ENCODE results near the gene PHF21A. TPM values are rescaled to one million over a fixed set of nuclear protein-coding genes. Genes with fewer than 3 reads are reported as not detected.

The PHF21A gene
- total RNA-seq, 1 donor from 2014 or later = 44.1 TPM

DNA sequence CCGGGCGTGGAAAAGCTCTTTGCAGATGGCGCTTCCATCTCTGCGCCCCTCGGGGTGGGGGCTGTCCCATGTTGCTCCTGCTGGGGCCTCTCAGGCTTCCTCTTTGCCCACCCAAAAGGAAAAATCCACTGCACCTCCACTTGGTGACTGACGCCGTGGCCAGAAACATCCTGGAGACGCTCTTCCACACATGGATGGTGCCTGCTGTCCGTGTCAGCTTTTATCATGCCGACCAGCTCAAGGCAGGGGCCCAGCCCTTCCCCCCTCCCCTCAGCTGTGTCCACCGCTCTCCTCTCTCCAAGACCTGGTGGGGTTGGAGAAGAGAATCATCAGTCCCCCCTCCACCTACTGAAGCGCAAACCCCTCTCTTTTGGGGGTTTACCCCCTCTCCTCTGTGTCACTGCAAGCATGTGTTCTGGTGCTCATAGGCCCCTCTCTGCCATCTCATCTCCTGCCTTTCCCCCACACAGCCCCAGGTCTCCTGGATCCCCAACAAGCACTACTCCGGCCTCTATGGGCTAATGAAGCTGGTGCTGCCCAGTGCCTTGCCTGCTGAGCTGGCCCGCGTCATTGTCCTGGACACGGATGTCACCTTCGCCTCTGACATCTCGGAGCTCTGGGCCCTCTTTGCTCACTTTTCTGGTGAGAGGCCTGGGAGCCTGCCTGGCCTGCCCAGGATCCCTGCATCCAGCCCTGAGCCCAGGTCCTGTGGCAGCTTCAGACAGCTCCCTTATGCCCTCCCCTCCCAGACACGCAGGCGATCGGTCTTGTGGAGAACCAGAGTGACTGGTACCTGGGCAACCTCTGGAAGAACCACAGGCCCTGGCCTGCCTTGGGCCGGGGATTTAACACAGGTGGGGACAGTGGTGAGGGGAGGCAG, 197.0 kb downstream of the PHF21A start:
- intact Hi-C loops (cut with micrococcal nuclease) = no loop called here

GRCh38 chr11:45922425-45923082, 198.7 kb downstream of the PHF21A start, which contains the start of gene LARGE2:
TSS of gene LARGE2 (plus strand) at chr11:45922656. CDS start at chr11:45922883, 227 bp downstream.
- intact Hi-C loops (cut with micrococcal nuclease) = no loop called here

DNA sequence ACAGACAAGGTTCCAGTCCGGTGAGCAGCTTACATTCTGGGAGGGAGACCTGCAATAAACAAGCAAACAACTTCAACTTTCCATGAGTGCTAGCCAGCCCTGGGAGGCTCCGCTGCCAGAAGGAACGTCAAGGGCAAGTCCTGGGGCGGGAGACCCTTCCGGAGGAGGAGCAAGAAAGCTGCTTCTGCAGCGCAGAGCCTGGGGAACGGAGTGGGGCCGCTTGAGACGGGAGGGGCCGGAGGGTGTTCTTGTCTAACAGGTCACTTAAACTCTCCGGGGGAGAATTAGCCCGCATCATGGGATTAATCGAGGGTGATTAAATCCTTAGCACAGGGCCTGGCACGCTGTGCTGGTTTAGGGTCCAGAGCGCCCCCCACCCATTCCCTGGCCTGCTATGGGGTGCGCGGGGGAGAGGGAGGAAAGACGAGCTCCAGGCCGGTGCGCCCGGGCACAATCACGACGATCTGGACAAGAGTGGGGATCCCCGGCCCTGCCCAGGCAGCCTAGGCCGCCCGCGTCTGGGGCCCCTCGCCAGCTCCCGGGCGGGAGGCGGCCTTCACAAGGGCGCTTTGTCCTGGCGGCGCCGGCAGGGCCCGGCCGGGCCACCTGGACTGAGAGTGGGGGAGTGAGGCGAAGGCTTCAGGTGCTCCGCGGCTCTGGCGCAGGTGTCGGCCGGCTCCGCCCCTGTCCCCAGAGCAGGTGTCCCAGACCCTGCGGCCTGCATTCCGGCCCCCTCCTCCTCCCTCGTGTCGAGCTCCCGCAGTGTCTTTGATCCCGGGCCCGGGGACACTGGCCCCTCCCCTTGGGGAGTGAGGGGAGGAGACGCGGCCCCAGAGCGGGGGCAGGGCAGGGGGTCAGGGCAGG, 199.5 kb downstream of the PHF21A start:
- intact Hi-C loops (cut with micrococcal nuclease) = no loop called here

GRCh38 chr11:45920531-45921477, 200.4 kb downstream of the PHF21A start:
- intact Hi-C loops (cut with micrococcal nuclease) = no loop called here

- intact Hi-C loops (cut with micrococcal nuclease) = loop anchor here (2.0 to 5.0 kb wide), 5 partner anchors 193 to 1722 kb away; partner anchors contain the start of genes CKAP5, MTCH2 and PRDM11
Observed at GRCh38 chr11:45919806-45920530, 201.3 kb downstream of the PHF21A start.

DNA sequence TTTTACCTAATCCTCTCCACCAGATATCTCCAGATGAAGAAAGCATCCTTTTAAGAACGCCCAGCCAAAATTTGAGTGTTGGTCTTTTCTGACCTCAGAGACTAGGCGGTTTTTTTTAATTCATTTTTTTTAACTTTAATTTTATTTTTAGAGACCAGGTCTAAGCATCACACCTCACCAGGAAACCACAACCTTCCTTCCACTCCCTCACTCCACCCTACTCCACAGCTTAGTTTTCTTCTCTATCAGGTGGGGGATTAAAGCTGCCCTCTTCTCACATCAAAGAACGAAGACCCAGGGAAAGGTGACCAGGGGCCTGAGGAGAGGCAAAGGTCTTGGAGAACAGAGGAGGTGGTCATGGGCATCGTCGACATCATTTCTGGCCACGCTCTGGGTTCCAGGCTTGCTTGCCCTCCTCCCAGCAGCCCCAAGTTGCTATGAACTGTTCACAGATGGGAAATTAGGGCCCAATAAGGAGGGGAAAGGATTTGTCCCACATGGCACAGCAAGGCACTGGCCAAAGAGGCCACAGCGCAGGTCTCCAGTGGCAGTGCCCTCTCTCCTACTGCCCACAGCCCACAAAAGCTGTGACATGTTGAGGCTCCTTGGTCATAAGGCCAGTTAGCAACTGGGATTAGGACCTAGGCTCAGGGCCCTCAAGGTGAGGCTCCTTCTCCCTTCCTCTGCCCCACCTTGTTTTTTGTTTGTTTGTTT, 202.1 kb downstream of the PHF21A start:
- intact Hi-C loops (cut with micrococcal nuclease) = loop anchor here (1.0 to 5.0 kb wide), 18 partner anchors 20 to 1723 kb away; partner anchors contain the start of genes ARHGAP1, CKAP5, CRY2 and DDB2

DNA sequence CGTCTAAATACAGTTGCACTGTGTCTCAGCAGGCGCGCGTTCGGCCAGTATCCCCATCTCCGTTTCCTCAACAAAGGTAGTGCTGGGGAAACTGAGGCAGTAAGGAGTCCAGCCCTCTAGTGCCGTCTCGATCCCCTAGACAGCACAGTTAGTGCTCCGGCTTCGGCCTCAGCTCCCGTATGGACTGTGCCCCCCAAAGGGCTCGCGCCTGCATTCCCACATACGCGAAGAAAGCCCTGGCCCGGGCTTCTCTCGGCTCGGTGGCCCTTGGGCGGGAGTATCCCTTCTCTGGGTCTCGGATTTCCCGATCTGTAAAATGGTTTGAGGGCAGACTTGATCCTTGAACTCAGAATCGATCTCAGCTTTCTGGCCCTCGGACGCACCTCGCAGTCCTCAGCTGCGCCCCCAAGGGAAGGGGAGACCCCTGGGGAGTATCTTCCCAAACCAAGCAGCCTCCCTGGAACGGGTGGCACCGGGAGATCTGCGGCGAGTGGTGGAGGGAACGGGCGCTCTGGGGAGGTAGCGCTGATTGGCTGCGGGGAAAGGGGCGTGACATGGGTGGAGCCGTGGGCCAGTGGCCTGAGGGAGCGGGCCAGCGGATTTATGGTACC, 202.8 kb downstream of the PHF21A start:
- intact Hi-C loops (cut with micrococcal nuclease) = loop anchor here (1.0 to 5.0 kb wide), 18 partner anchors 19 to 1724 kb away; partner anchors contain the start of genes ARHGAP1, CKAP5, CRY2 and DDB2

- intact Hi-C loops (cut with micrococcal nuclease) = loop anchor here (1.0 to 5.0 kb wide), 19 partner anchors 18 to 1725 kb away; partner anchors contain the start of genes ARHGAP1, CKAP5, CRY2 and DDB2
Observed at GRCh38 chr11:45917623-45918330, 203.5 kb downstream of the PHF21A start, which contains the start of gene PEX16. TSS of gene PEX16 (minus strand) at chr11:45917877. CDS start at chr11:45917811, 66 bp downstream.

DNA sequence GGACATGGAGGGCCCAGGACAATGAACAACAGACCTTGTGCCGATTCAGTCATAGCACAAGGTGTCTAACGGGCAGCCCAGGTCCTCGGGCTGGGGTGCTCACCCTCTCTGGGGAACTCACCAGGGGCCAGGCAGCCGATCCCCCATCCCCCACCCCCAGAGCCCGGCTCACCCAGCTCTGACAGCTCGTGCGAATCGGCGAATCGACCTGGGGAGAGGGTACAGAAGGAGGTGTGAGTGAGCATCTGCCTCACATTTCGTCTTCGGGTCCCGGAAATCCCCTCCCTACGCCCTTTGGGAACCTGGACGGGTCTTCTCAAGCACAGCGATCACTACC, 204.0 kb downstream of the PHF21A start:
- intact Hi-C loops (cut with micrococcal nuclease) = loop anchor here (2.0 to 5.0 kb wide), 5 partner anchors 320 to 1725 kb away; partner anchors contain the start of genes CKAP5, DGKZ, MTCH2 and PRDM11

- intact Hi-C loops (cut with micrococcal nuclease) = loop anchor here (5.0 kb wide), 4 partner anchors 322 to 1727 kb away; partner anchors contain the start of genes CKAP5, MTCH2 and PRDM11
Observed at GRCh38 chr11:45915446-45915845, 205.8 kb downstream of the PHF21A start.

DNA sequence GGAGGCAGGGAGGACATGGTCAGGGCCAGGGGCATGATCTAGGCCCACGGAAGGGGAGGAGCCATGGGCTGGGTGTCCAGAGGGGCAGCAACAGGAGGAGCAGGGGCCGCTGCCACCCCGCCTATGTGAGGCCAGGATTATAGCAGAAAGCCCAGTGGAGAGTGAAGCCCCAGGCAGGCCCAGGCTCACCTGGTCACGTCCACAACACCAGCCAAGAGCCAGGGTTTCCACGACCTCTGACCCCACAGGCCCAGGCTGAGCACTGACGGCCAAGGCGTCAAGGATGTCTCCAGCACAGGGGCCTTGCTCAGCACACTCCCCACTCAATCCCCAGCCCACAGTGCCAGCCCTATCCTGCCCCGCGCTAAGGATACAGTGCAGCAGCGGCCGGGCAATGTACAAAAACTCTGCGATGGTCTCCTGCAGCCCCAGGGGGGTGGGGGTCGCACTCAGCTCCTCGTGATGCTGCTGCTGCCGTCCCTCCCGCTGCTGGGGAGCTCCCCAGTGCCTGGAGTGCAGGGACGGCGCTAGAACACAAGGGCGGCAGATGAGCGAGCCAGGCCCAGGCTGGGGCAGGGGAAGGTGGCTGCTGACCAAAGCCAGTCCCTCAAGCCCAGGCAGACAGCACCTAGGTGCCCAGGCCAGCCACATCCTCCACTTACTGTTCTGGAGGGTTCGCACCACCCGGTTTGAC, 207.2 kb downstream of the PHF21A start:
- intact Hi-C loops (cut with micrococcal nuclease) = no loop called here

DNA sequence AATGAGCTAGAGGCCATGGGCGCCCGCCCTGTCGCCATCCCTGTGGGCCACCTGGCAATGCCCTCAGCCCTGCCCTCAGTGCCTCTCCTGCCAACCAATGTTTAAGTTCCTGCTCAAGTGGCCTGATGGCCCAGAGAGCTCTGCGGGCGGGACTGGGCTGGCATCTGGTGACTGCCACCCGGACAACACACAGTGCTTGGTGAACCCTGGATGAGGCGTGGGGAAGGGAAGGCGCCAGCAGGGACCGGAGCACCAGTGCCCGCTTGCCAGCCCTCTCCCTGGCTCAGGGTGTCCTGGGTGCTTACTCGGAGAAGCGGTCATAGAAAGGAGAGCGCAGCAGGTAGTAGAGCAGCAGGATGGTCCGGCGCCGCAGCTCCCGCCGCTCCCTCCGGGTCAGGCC, 207.7 kb downstream of the PHF21A start:
- intact Hi-C loops (cut with micrococcal nuclease) = no loop called here

DNA sequence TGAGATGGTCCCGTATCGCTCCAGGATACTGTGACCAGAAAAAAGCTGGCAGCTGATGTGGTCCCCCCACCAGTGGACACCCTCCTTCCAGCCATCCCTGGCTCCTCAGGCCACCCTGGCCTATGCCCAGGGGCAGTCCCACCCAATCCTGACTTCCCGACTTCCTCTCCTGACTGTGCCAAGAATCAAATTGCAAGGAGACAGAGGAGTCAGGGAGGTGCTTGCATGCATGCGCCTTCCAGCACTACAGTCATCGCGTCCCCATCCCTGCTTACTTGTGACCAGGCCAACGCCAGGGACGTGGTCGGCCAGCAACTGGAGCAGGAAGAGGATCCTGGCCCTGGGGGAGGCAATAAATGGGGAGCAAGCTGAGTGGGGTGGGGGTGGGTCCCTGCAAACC, 210.6 kb downstream of the PHF21A start:
- intact Hi-C loops (cut with micrococcal nuclease) = no loop called here

DNA sequence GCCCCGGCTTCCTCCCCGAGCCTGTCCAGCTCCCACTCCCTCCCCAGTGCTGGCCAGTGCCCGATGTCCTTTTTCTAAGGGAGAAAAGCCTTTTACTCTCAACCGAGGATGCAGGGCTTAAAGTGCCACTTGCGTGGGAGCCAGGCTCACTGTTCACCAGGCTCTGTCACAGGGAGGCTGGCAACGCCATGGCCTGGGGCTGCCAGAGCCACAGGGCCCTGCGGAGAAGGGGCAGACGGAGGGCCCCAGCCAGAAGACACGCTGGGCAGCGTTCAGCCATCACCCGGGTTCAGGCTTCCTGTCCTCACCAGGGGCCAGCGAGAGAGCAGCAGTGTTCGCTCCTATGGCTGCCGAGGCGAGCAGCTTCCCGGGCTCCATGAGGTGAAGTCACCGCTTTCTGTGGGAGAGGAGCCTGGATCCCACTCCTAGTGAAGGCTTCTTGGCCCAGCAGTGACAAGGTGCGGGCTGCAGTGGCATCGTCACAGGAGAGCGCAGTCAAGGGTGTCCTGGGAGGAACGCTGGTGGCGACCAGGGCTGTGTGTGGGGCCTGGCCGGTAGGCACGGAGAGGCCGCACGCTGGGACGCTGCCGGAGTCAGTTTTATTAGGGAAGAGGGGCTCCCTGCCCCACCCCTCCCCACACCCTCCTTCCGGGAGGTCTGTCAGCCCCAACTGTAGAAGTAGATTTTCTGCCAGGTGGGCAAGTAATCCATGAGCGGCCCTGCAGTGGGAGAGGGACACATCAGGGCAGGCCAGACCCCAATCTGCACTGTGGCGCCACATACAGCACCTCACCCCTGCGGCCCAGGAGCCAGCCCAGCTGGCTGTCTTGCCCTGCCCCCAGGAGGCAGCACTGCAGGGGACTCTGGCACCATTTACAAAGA, 211.4 kb downstream of the PHF21A start:
- intact Hi-C loops (cut with micrococcal nuclease) = no loop called here

DNA sequence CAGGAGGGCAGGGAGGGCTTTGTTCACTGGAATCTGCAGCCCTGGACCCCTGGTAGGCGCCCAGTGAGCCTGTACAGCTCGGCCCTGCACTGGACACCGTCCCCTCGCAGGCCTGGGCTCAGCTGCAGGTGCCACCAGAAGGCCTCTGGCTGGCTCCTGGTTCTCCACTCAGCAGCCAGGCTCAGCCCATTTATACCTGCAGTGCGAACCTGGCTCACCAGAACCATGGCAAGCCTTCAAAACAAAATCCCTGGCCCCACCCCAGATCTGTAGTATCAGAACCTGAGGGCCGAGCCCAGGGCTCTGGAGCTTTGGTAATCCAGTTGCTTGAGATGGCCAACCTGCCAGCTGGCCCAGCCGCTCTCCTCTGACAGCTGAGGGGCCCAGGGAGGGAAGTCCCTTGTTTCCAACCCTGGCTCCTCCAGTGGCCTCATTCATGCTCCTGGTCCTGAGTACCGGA, 213.3 kb downstream of the PHF21A start:
- intact Hi-C loops (cut with micrococcal nuclease) = no loop called here
